Fibroblast of skin of left quadriceps (primary cell): ENCODE data around the gene CDKN2B.
"Not testable (repeated sequence)": the region's sequence is repeated elsewhere in the genome, so short reads cannot be mapped to it uniquely, and the experiment has no call there.

Experiments used
- DNase-seq, 2 experiments: peaks; one replicate each; pipeline ENCODE4 v3.0.0-alpha.2; 2013; ENCODE audit warnings: low read depth in 2 of 2

CDKN2B gene

DNA sequence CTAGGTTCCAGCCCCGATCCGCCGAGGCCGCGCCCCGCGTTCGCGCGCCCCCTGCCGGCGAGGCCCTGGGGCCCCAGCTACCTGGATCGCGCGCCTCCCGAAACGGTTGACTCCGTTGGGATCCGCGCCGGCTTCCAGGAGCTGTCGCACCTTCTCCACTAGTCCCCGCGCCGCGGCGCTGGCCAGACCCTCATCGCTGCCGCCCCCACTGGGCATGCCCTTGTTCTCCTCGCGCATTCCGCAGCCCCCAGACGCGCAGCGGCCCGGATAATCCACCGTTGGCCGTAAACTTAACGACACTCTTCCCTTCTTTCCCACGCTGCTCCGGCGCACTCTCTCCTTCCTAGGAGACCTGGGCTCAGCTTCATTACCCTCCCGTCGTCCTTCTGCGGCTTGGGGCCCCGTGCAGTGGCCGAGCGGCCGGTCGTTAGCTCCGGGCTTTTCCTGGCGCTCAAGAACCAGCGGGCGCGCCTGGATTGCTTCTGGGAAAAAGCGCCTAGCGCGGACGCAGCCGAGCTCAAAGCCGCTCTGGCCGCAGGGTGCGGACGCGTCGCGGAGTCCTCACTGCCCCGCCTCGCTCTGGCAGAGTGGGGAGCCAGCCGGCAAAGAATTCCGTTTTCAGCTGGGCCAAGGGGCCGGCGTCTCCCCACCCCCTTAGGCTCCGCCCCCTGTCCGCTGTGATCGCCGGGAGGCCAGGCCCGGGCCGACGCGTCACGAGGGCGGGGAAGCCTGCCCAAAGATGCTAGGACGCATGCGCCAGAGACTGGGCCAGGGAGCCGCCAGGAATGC, at the start of gene CDKN2B:
CDKN2B (minus strand) TSS at position 589 of the 789 bp plus-strand sequence; CDS start at position 237, 352 bp downstream.
- peak; percentile 84 to 86 for DNase-seq

- not testable (repeated sequence) for DNase-seq
These were observed 48.9 kb upstream of the CDKN2B start for GRCh38 chr9:22057972-22058371.

DNA sequence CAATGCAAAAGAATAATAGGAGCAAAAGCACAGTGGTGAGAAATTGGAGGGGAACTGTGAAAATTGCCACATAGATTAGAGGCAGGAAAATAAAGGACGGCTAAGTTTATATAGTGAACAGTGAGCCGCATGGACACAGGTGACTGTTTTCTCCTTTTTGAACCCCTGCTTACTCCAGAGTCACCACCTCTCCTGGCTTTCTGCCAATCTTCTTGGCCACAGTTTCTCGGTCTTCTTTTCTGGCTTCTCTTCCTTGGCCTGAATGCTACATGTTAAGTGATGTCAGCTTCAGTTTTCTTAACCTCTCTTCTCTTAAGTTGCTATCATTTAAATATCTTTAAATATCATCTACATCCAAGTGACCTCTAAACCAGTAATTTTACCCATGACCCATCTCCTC, 47.3 kb upstream of the CDKN2B start:
- DNase-seq: no peak

DNA sequence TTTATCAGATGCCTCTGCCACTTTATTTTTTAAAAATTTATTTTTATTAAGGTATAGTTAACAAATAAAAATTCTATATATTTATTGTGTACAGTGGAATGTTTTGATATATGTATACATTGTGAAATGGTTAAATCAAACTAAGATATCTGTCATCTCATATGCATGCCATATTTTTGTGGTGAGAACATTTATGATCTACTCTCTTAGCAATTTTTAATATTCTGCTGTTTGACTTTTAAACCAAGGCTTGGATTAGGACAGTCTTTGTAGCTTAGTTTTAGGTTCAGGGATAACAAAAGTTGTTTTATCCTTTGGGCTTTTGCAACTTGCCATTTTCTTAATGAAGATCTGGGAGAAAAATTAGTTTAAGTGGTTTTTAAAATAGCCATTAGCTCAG, 46.0 kb upstream of the CDKN2B start:
- DNase-seq: no peak

DNA sequence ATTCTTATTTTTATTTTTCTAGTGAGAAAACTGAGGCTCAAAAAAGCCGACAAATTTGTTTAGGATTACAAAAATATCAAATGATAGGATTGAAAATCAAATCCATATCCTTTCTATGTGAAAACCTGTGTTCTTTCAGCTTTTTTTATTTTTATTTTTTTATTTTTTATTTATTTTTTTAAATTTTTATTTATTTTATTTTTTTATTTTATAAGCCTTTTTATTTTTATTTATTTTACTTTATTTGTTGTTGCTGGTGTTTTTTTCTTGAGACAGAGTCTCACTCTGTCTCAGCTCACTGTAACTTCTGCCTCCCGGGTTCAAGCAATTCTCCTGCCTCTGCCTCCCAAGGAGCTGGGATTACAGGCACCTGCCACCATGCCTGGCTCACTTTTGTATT, 45.4 kb upstream of the CDKN2B start:
- no peak for DNase-seq

DNA sequence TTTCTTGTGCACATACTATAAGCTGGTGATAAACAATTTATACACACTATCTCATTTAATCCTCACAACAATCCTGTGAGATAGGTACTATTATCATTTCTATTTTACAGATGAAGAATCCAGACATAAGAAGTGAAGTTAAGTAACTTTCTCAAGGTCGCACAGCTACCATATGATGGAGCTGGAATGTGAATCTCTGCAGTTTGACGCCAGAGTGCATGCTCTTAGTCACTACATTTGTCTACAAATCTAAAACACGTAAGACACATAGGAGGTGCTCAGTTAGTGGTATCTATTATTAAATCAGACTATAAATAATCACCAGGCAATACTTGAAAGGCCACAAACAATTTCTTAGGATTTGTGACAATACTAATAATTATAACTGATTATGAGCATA, 45.0 kb upstream of the CDKN2B start:
- DNase-seq: no peak

GRCh38 chr9:22053178-22053577, 44.1 kb upstream of the CDKN2B start:
- no peak for DNase-seq

DNA sequence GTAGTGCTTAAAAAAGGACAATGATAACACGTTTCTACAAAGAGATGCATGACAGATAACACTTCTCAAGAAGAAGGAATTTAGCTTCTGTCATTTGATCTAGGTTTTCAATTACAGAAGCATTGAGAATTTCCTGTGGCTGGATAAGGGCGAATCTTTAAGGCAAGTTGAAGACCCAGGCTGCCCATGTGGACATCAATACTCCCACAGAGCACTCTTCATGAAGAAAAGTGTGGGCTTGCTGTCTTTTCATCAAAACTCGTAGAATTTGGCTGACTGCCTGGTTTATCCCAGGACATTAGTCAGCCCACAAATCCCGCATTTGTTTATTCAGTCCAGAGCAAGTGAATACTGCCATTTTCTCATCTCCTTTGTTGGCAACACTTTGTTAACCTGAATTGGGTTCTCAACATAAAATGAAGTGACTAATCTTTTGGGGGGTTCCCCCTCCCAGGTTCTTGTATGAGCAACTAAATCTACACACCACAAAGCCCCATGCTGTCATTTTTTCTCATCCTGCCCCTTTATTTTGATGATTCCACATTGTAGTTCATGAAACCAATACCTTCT, 43.4 kb upstream of the CDKN2B start:
- DNase-seq: peak; percentile 92

GRCh38 chr9:22050924-22051323, 41.8 kb upstream of the CDKN2B start:
- DNase-seq: no peak

DNA sequence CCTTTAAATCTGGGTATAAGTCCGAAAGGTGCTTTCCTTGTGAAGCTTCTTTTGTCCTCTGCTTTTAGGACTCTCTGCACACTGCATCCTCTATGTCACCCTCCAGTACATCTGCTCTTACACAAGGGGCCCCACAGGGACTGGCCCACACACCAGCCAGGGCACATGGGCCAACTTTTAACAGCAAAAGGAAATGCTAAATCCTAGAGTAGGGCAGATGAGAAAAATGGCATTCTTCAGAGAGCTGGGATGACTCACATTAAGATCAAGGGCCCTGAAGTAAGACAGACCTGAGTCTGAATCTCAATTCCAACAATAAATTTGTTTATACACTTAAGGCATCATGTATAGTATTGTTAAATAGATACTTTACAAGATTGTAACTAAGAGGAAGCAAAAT, 40.3 kb upstream of the CDKN2B start:
- DNase-seq: no peak

DNA sequence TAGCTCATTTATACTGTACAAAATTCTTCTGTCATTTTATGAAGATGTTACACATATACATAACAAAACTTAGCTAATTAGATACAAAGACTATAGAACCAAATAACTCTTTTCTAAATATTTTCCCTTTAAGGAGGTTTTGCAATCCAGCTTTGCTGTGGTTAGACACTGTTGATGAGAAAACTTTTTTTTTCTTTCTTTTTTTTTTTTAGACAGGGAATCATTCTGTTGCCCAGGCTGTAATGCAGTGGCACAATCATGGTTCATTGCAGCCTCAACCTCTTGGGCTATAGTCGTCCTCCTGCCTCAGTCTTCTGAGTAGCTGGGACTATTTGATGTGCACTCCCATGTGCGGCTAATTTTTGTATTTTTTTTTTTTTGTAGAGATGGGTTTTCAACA, 38.5 kb upstream of the CDKN2B start:
- DNase-seq: no peak

DNA sequence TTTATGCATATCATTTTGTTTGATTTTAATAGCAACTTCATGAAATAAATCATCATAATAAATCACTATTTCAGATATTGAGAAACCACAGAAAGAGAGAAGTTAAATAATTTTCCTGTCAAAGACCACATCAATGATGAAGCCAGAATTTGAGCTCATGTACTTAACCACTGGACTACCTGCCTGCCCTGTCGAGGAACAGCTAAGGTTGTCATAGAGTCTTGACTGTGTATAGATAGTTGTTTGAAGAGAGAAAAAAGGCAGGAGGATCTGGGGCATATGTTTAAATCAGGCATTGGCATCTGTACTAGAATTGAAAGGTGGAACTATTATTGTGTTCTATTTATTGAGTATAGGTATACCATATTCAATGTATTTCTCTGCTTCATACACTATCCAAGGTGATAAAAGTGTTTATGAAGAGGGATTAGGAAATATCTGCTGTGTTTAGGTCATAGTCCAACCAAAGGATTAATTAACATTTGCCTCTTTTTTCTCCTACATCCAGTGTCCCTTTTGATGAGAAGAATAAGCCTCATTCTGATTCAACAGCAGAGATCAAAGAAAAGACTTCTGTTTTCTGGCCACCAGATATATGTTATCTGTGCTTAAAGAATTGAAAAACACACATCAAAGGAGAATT, 37.3 kb upstream of the CDKN2B start:
- DNase-seq: no peak

GRCh38 chr9:22045423-22045822, 36.3 kb upstream of the CDKN2B start:
- DNase-seq: no peak

- DNase-seq: peak; percentile 60
These were observed 35.5 kb upstream of the CDKN2B start for GRCh38 chr9:22044583-22044982.

DNA sequence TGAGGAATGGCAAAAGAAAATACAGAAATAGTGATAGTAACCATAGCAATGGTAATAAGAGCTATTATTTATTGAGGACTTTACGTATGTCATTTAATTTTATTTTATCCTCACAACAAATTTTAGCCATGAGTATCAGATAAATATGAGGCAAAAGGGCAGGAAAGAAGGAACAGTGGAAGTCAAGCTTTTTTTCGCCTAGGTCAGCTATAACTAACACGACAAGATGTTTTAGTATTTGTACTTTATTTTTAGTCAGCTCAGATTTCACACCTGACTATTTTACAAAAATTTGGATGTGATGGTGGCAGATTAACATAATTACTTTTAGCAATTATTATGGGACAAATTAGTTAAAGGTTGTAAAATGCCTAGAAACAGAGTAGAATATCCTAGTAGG, 34.8 kb upstream of the CDKN2B start:
- DNase-seq: no peak

- no peak for DNase-seq
These were observed 32.7 kb upstream of the CDKN2B start for GRCh38 chr9:22041775-22042174.

GRCh38 chr9:22041344-22041743, 32.2 kb upstream of the CDKN2B start:
- no peak for DNase-seq

DNA sequence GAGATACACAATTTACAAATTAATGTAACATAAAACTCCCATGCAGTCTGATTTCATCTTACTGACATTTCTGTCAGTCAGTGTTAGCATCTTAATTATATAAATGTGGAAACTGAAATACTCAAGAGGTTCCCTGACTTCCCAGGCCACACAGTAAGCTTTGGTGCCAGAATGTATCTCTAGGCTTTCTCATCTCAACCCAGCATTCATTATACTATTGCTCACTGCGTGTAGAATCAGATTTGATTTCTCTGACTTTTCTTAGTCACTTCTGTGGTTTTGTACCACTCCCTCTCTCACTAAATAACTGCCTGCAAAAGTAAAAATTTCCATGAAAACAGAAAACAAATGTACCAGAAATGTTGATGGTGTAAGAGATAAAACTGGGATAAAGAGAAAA, 31.7 kb upstream of the CDKN2B start:
- DNase-seq: peak in 1 of 2 experiments; percentile 44

DNA sequence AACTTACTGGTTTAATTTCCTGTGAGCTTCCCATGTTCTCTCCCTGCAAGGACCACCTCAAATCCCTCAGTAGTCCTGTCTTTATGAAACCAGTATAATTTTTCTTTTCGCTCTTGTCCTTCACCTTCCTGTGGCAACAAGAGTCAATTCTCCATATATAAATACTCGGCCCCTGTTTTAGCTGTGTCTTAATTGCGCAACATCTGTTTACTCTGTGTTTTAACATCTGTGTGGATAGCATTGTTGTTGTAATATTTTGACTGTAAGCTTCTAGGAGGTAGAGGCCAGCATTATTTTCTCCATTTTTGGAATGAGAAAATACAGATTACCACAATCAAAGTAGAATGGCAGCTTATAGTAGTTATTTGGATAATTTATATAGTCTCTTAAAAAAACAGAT, 30.2 kb upstream of the CDKN2B start:
- DNase-seq: no peak

- DNase-seq: no peak
These were observed 29.0 kb upstream of the CDKN2B start for GRCh38 chr9:22037954-22038690.

DNA sequence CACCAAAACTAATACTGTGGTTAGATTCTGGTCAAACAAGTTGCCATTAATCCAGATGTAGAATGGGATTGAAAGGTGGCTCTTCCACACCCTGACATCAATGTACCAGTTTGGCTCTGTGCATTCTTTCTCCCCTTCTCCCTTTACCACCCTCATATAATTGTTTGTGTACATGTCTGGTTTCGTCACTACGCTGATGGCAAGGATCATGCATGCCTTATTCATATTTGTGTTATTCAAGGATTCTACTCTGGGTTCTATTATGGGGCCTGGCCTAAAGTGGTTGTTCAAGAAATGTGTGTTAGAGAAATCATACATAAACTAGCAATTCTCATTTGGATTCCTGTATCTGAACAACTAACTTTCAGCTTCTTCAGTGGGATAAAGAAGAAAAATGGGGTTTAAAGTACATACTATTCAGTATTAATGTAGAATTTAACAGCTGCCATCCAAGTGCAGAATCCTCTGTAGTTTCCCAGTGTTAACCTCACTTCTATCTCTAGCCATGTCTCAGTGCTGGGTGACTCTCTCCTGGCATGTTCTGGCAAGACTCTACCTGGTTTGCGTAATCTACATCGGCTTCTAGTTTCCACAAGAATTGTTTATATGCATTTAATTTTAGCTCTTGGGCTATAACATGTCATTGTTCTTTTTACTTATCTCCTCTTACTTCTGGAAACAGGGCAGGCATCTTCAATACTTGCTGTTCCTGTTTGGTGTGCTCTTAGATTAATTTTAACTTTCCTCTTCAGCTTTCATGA, 27.9 kb upstream of the CDKN2B start:
- no peak for DNase-seq

DNA sequence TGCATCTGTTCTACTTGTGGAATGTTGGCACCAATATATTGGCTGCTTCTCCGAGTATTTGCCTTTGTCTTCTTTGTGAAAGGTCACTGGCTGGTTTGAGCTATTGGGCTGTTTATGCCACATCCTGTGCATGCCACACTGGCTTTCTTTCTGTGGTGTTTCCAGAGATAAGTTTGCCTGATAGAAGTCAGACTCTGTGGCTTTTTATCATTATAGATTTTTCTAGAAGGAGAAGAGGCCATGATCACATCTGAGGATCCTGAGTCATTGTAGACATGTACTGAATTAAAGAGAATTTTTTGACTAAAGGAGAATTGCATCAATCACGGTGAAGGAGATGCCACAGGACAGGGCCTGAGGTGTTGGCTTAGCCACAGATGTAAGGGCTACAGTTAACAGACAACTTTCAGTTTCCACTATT, 26.5 kb upstream of the CDKN2B start:
- no peak for DNase-seq
